IMR-90 (cell line): ENCODE results near the gene KRCC1. TPM values are rescaled to one million over a fixed set of nuclear protein-coding genes. Genes with fewer than 3 reads are reported as not detected.

Source experiments
- ATAC-seq: fragments of 200-7000 bp; cut with Tn5 transposase; 2 replicates; pipeline ENCODE4 v1.9.1; 2020; ENCODE audit warnings: low read depth, mild to moderate bottlenecking, moderate library complexity
- BruUV-seq: library from RNA; stranded (reverse); fragments of 400-500 nt; replicated peaks from 2 replicates; lab custom pipeline; 2021; lab: Mats Ljungman, UMichigan
- CTCF ChIA-PET: fragments of 300-600 bp; formaldehyde crosslinking; extraction: SDS; loops from one replicate; lab custom pipeline; 2021; ENCODE audit warnings: antibody characterized with exemption; lab: Yijun Ruan, JAX
- POLR2A ChIA-PET: fragments of 300-600 bp; sonication (Branson Sonifier 250); formaldehyde crosslinking; loops from one replicate; lab custom pipeline; 2022; ENCODE audit warnings: antibody characterized with exemption; ENCODE audit not compliant: unreplicated experiment; lab: Charles Lee
- DNase-seq: peaks from one replicate; pipeline ENCODE4 v3.0.0; 2013
- H2AFZ ChIP-seq: replicated peaks from 2 replicates; pipeline ENCODE3; 2013; ENCODE audit warnings: low read length, mild to moderate bottlenecking; ENCODE audit not compliant: poor library complexity
- H2AK5ac ChIP-seq: 2 replicates; pipeline ENCODE4 v1.6.1; 2013; ENCODE audit warnings: low read depth, low read length, inconsistent platforms
- H2AK9ac ChIP-seq: replicated peaks from 2 replicates; pipeline ENCODE3; 2013; ENCODE audit warnings: mild to moderate bottlenecking, low read depth, low read length, moderate library complexity; ENCODE audit not compliant: poor library complexity
- H2BK120ac ChIP-seq: 2 replicates; pipeline ENCODE4 v1.6.1; 2013; ENCODE audit warnings: low read depth, low read length, inconsistent platforms
- H2BK15ac ChIP-seq: 3 replicates; pipeline ENCODE4 v1.6.1; 2013; ENCODE audit warnings: low read depth, low read length, inconsistent platforms
- H2BK20ac ChIP-seq: 2 replicates; pipeline ENCODE4 v1.6.1; 2013; ENCODE audit warnings: low read depth, mild to moderate bottlenecking, inconsistent platforms, low read length, moderate library complexity
- H2BK5ac ChIP-seq: 2 replicates; pipeline ENCODE4 v1.6.1; 2013; ENCODE audit warnings: mild to moderate bottlenecking, low read depth, low read length, inconsistent platforms; ENCODE audit not compliant: poor library complexity, severe bottlenecking
- H3K14ac ChIP-seq: replicated peaks from 2 replicates; pipeline ENCODE4 v1.6.1; 2013; ENCODE audit warnings: low read depth, low read length, inconsistent platforms
- H3K18ac ChIP-seq: 2 replicates; pipeline ENCODE4 v1.6.1; 2013; ENCODE audit warnings: low read depth, low read length, control low read depth
- H3K23ac ChIP-seq: 2 replicates; pipeline ENCODE4 v1.6.1; 2013; ENCODE audit warnings: low read depth, low read length, inconsistent platforms
- H3K27ac ChIP-seq: 2 replicates; pipeline ENCODE4 v1.5.1; 2013; ENCODE audit warnings: mild to moderate bottlenecking, control low read depth, low read length; ENCODE audit not compliant: insufficient read depth
- H3K27me3 ChIP-seq: 2 replicates; pipeline ENCODE4 v1.6.1; 2013; ENCODE audit warnings: low read length; ENCODE audit not compliant: control insufficient read depth, insufficient read depth
- H3K36me3 ChIP-seq: 2 replicates; pipeline ENCODE4 v1.6.1; 2013; ENCODE audit warnings: low read length, mixed read lengths; ENCODE audit not compliant: control insufficient read depth, insufficient read depth
- H3K4ac ChIP-seq: 2 replicates; pipeline ENCODE4 v1.6.1; 2013; ENCODE audit warnings: low read depth, low read length, inconsistent platforms
- H3K4me1 ChIP-seq: 2 replicates; pipeline ENCODE4 v1.6.1; 2013; ENCODE audit warnings: low read length, mixed read lengths; ENCODE audit not compliant: control insufficient read depth, insufficient read depth
- H3K4me2 ChIP-seq: 2 replicates; pipeline ENCODE4 v1.6.1; 2013; ENCODE audit warnings: low read depth, mild to moderate bottlenecking, control low read depth, low read length, moderate library complexity
- H3K4me3 ChIP-seq: 2 replicates; pipeline ENCODE4 v1.5.1; 2013; ENCODE audit warnings: low read depth, mild to moderate bottlenecking, control low read depth, low read length, moderate library complexity; ENCODE audit not compliant: insufficient read depth
- H3K56ac ChIP-seq: 2 replicates; pipeline ENCODE4 v1.6.1; 2013; ENCODE audit warnings: low read length, inconsistent platforms; ENCODE audit not compliant: insufficient read depth; ENCODE audit errors: extremely low read depth
- H3K79me1 ChIP-seq, 2 experiments: 2 replicates each; pipeline ENCODE4 v1.6.1; 2013; ENCODE audit warnings: low read length in 2 of 2, inconsistent platforms in 1 of 2, low read depth in 1 of 2
- H3K9ac ChIP-seq: 2 replicates; pipeline ENCODE4 v1.6.1; 2013; ENCODE audit warnings: low read depth, low read length, control low read depth
- H3K9me1 ChIP-seq: 2 replicates; pipeline ENCODE4 v1.6.1; 2013; ENCODE audit warnings: low read length, inconsistent platforms; ENCODE audit not compliant: insufficient read depth
- H3K9me3 ChIP-seq: 2 replicates; pipeline ENCODE4 v1.6.1; 2013; ENCODE audit warnings: low read length; ENCODE audit not compliant: control insufficient read depth, insufficient read depth
- H4K20me1 ChIP-seq: 2 replicates; pipeline ENCODE4 v1.6.1; 2013; ENCODE audit warnings: low read length, inconsistent platforms; ENCODE audit not compliant: insufficient read depth
- H4K5ac ChIP-seq: 2 replicates; pipeline ENCODE4 v1.6.1; 2013; ENCODE audit warnings: mild to moderate bottlenecking, low read depth, low read length, control low read depth
- H4K8ac ChIP-seq, 2 experiments: 2 replicates each; pipeline ENCODE4 v1.6.1; 2013; ENCODE audit warnings: low read depth in 2 of 2, low read length in 2 of 2, control low read depth in 1 of 2, inconsistent platforms in 1 of 2
- H4K91ac ChIP-seq: 2 replicates; pipeline ENCODE4 v1.6.1; 2013; ENCODE audit warnings: low read depth, low read length, inconsistent platforms; ENCODE audit not compliant: insufficient read depth
- BHLHE40 ChIP-seq: fragments of 150-350 bp; IDR thresholded peaks from 2 replicates; pipeline ENCODE4 v1.6.1; 2016; ENCODE audit warnings: mild to moderate bottlenecking, low read depth, low read length
- CEBPB ChIP-seq: IDR thresholded peaks from 2 replicates; pipeline ENCODE4 v1.6.1; 2012; ENCODE audit warnings: low read depth, low read length, improper control_type of control experiment
- CHD1 ChIP-seq: IDR thresholded peaks from 2 replicates; pipeline ENCODE4 v1.6.1; 2012; ENCODE audit warnings: low read depth, low read length, improper control_type of control experiment
- CTCF ChIP-seq: conservative IDR thresholded peaks from 2 replicates; pipeline ENCODE4 v1.5.1; 2012; ENCODE audit warnings: mild to moderate bottlenecking, low read depth, low read length, improper control_type of control experiment
- ELK1 ChIP-seq: fragments of 150-350 bp; IDR thresholded peaks from 2 replicates; pipeline ENCODE4 v1.6.1; 2016; ENCODE audit warnings: low read depth, mild to moderate bottlenecking, low read length, moderate library complexity, borderline replicate concordance
- FOS ChIP-seq: fragments of 150-350 bp; IDR thresholded peaks from 2 replicates; pipeline ENCODE4 v1.6.1; 2016; ENCODE audit warnings: low read depth, low read length
- MAFK ChIP-seq: IDR thresholded peaks from 2 replicates; pipeline ENCODE4 v1.6.1; 2012; ENCODE audit warnings: low read depth, low read length, improper control_type of control experiment
- MAZ ChIP-seq: IDR thresholded peaks from 2 replicates; pipeline ENCODE4 v1.6.1; 2012; ENCODE audit warnings: low read depth, mild to moderate bottlenecking, low read length, improper control_type of control experiment, moderate library complexity, borderline replicate concordance
- MXI1 ChIP-seq: IDR thresholded peaks from 2 replicates; pipeline ENCODE4 v1.6.1; 2012; ENCODE audit warnings: low read depth, mild to moderate bottlenecking, low read length, moderate library complexity, borderline replicate concordance
- NFE2L2 ChIP-seq: fragments of 150-350 bp; IDR thresholded peaks from 2 replicates; pipeline ENCODE4 v1.6.1; 2016; ENCODE audit warnings: low read depth, mild to moderate bottlenecking, low read length
- POLR2A ChIP-seq: IDR thresholded peaks from 2 replicates; pipeline ENCODE4 v1.6.1; 2012; ENCODE audit warnings: mild to moderate bottlenecking, low read depth, low read length
- RAD21 ChIP-seq: IDR thresholded peaks from 2 replicates; pipeline ENCODE4 v1.6.1; 2012; ENCODE audit warnings: low read length, improper control_type of control experiment
- RCOR1 ChIP-seq: IDR thresholded peaks from 2 replicates; pipeline ENCODE4 v1.6.1; 2012; ENCODE audit warnings: mild to moderate bottlenecking, low read length, improper control_type of control experiment; ENCODE audit not compliant: insufficient replicate concordance
- RFX5 ChIP-seq: IDR thresholded peaks from 2 replicates; pipeline ENCODE4 v1.8.0; 2012; ENCODE audit warnings: low read depth, mild to moderate bottlenecking, low read length, moderate library complexity
- SMC3 ChIP-seq: fragments of 150-350 bp; IDR thresholded peaks from 2 replicates; pipeline ENCODE4 v1.6.1; 2016; ENCODE audit warnings: low read depth, mild to moderate bottlenecking, antibody characterized with exemption, low read length, moderate library complexity
- USF2 ChIP-seq: fragments of 150-350 bp; IDR thresholded peaks from 2 replicates; pipeline ENCODE4 v1.6.1; 2017; ENCODE audit warnings: mild to moderate bottlenecking, antibody characterized with exemption, low read length, low read depth
- WGBS, 2 experiments: methylation state at CpG; one replicate each; pipeline versions ENCODE4 v1.1.5 to v1.1.7; 2013; ENCODE audit warnings: missing lambda C conversion rate in 2 of 2; ENCODE audit not compliant: insufficient read length in 1 of 2; ENCODE audit errors: extremely low coverage in 2 of 2; 5-methylcytosine and 5-hydroxymethylcytosine counted together
- dilution Hi-C: fragments of 300-500 bp; cut with HindIII; formaldehyde crosslinking; loops from one replicate; pipeline ENCODE4 v1.14.3; 2018; ENCODE audit warnings: low sequenced_read_pairs; ENCODE audit not compliant: unreplicated experiment
- in situ Hi-C: fragments of 300-500 bp; cut with MboI; formaldehyde crosslinking; loops from 3 replicates; pipeline ENCODE4 v1.14.3; 2019; ENCODE audit warnings: low sequenced_read_pairs, inconsistent platforms, mixed read lengths
- intact Hi-C: fragments of 100-400 bp; cut with micrococcal nuclease; formaldehyde crosslinking; loops from 2 replicates; pipeline ENCODE4 v1.10.0; 2022
- polyA plus RNA-seq, 3 experiments: library from polyadenylated mRNA; depleted of rRNA; stranded (reverse); fragments of >200 nt; gene quantifications; 2 replicates each; pipeline ENCODE4 v1.2.3, GENCODE V29; 2012; ENCODE audit warnings: low replicate concordance in 1 of 3
- total RNA-seq: library from RNA; depleted of rRNA; stranded (reverse); fragments of >200 nt; gene quantifications from 2 replicates; pipeline ENCODE4 v1.2.3, GENCODE V29; 2012

KRCC1 gene
- total and polyA plus RNA-seq, 2 of the 4 experiments (the other 2 are of a cell fraction), result 14.3 to 16.5 TPM

GRCh38 chr2:88036182-88036581 is 19.4 kb downstream of the KRCC1 start:
- DNase-seq, result peak; percentile 23
- CTCF ChIA-PET, result no interaction called here
- no CpG with 5 or more reads among the region's 2 CpGs for WGBS, 2 experiments

More at GRCh38 chr2:88036182-88036581, 19.4 kb downstream of the KRCC1 start:
- no peak overlapping the region for H3K27ac ChIP-seq
- H3K23ac ChIP-seq, result no peak overlapping the region
- TF ChIP-seq FOS (no peak), SMC3 (no peak), MAFK (no peak), NFE2L2 (no peak), RCOR1 (no peak), CTCF (no peak), CHD1 (no peak), USF2 (no peak), MXI1 (no peak), ELK1 (no peak), POLR2A (no peak), CEBPB (no peak), BHLHE40 (no peak), RAD21 (no peak), MAZ (no peak), RFX5 (no peak)
- no peak overlapping the region for H4K8ac ChIP-seq
- no peak overlapping the region for H3K4ac ChIP-seq
- no peaks in the 10 kb centered on the region for H3K27me3 ChIP-seq
- H4K5ac ChIP-seq, result no peak overlapping the region
- H2AK5ac ChIP-seq, result no peak overlapping the region
- H2AFZ ChIP-seq, result no peak overlapping the region
- no peak overlapping the region for H2BK15ac ChIP-seq
- ATAC-seq, result no peak
- H3K9ac ChIP-seq, result no peak overlapping the region
- H3K14ac ChIP-seq, result no peak overlapping the region
- in situ Hi-C loops (no loop called here), dilution Hi-C loops (no loop called here), intact Hi-C loops (no loop called here)
- no peak overlapping the region for H2AK9ac ChIP-seq
- peak overlapping the region; percentile 56 for H2BK5ac ChIP-seq
- H2BK20ac ChIP-seq, result no peak overlapping the region
- no TSS peak for BruUV-seq
- H4K20me1 ChIP-seq, result peaks cover 4% of the 10 kb centered on the region; the same call in 1 of the 2 replicates
- H4K91ac ChIP-seq, result no peak overlapping the region
- no peak overlapping the region for H3K18ac ChIP-seq
- H3K4me2 ChIP-seq, result no peak overlapping the region; the same call in 1 of the 2 replicates
- no peaks in the 10 kb centered on the region for H3K9me3 ChIP-seq
- H3K4me1 ChIP-seq, result peaks cover 2% of the 10 kb centered on the region; the same call in 1 of the 2 replicates
- H3K79me1 ChIP-seq, result peaks cover 26 to 29% of the 10 kb centered on the region in 2 experiments
- H3K36me3 ChIP-seq, result peaks cover 15% of the 10 kb centered on the region
- H3K4me3 ChIP-seq, result no peak overlapping the region
- H2BK120ac ChIP-seq, result no peak overlapping the region
- POLR2A ChIA-PET, result no interaction called here
- H3K56ac ChIP-seq, result no peak overlapping the region
- H3K9me1 ChIP-seq, result 0 out of 2 replicates have a peak, but pooled peaks cover 2% of the 10 kb centered on the region
